OCI-LY3 (cell line): ENCODE results near the gene PROM2.

Experiments
- H2AFZ ChIP-seq: fragments of 200-600, 300-600 bp; shearing (Covaris generic); 2 replicates; pipeline ENCODE4 v1.6.0; 2014; ENCODE audit warnings: antibody characterized with exemption, low read depth, low read length
- H3K27ac ChIP-seq: fragments of 200-600, 300-600 bp; sonication (generic); 2 replicates; pipeline ENCODE4 v1.5.1; 2014; ENCODE audit warnings: mild to moderate bottlenecking, low read length, moderate library complexity, mixed read lengths
- H3K27me3 ChIP-seq: fragments of 200-600, 300-600 bp; sonication (generic); 2 replicates; pipeline ENCODE4 v1.6.1; 2014; ENCODE audit warnings: low read depth, low read length, mixed read lengths
- H3K36me3 ChIP-seq: fragments of 200-600, 300-600 bp; sonication (generic); replicated peaks from 2 replicates; pipeline ENCODE3; 2014; ENCODE audit warnings: low read depth, low read length, mixed read lengths
- H3K4me1 ChIP-seq: fragments of 300-600, 200-600 bp; sonication (generic); 2 replicates; pipeline ENCODE4 v1.6.1; 2014; ENCODE audit warnings: low read length, mixed read lengths
- H3K4me2 ChIP-seq: fragments of 200-600, 300-600 bp; sonication (generic); 2 replicates; pipeline ENCODE4 v1.6.1; 2014; ENCODE audit warnings: low read length, mixed read lengths
- H3K4me3 ChIP-seq: fragments of 300-600, 200-600 bp; sonication (generic); 2 replicates; pipeline ENCODE4 v1.5.1; 2014; ENCODE audit warnings: antibody characterized with exemption, mild to moderate bottlenecking, low read length, moderate library complexity
- H3K79me2 ChIP-seq: fragments of 300-600, 200-600 bp; shearing (Covaris generic); 2 replicates; pipeline ENCODE4 v1.6.1; 2014; ENCODE audit warnings: mild to moderate bottlenecking, low read length, mixed read lengths
- H3K9ac ChIP-seq: fragments of 300-600, 200-600 bp; shearing (Covaris generic); 2 replicates; pipeline ENCODE4 v1.6.0; 2014; ENCODE audit warnings: mild to moderate bottlenecking, low read length, moderate library complexity
- H3K9me3 ChIP-seq: fragments of 200-600, 300-600 bp; shearing (Covaris generic); 2 replicates; pipeline ENCODE4 v1.6.1; 2014; ENCODE audit warnings: low read length, mixed read lengths; ENCODE audit not compliant: insufficient read depth
- H4K20me1 ChIP-seq: fragments of 200-600, 300-600 bp; sonication (generic); 2 replicates; pipeline ENCODE4 v1.6.1; 2016; ENCODE audit warnings: low read length, mixed read lengths; ENCODE audit not compliant: insufficient read depth
- CTCF ChIP-seq: fragments of 200-600, 300-600 bp; sonication (generic); IDR thresholded peaks from 2 replicates; pipeline ENCODE4 v1.5.1; 2014; ENCODE audit warnings: antibody characterized with exemption, low read length, low read depth
- EZH2phosphoT487 ChIP-seq: fragments of 200-600 bp; shearing (Covaris generic); IDR thresholded peaks from 2 replicates; pipeline ENCODE4 v1.6.1; 2018; ENCODE audit warnings: antibody characterized with exemption, mixed run types, low read depth

PROM2 gene

GRCh38 chr2:95325590-95326432, 51.6 kb downstream of the PROM2 start:
- Histone ChIP-seq H3K79me2 (no peaks in the 10 kb centered on the region), H3K4me1 (no peaks in the 10 kb centered on the region), H2AFZ (no peak overlapping the region), H3K9me3 (no peaks in the 10 kb centered on the region), H3K4me2 (no peak overlapping the region), H3K27ac (no peak overlapping the region), H3K9ac (no peak overlapping the region), H3K4me3 (no peak overlapping the region), H3K36me3 (no peaks in the 10 kb centered on the region), H3K27me3 (no peaks in the 10 kb centered on the region), H4K20me1 (no peaks in the 10 kb centered on the region)
- TF ChIP-seq EZH2phosphoT487, result no peak
- TF ChIP-seq CTCF, result no peak

DNA sequence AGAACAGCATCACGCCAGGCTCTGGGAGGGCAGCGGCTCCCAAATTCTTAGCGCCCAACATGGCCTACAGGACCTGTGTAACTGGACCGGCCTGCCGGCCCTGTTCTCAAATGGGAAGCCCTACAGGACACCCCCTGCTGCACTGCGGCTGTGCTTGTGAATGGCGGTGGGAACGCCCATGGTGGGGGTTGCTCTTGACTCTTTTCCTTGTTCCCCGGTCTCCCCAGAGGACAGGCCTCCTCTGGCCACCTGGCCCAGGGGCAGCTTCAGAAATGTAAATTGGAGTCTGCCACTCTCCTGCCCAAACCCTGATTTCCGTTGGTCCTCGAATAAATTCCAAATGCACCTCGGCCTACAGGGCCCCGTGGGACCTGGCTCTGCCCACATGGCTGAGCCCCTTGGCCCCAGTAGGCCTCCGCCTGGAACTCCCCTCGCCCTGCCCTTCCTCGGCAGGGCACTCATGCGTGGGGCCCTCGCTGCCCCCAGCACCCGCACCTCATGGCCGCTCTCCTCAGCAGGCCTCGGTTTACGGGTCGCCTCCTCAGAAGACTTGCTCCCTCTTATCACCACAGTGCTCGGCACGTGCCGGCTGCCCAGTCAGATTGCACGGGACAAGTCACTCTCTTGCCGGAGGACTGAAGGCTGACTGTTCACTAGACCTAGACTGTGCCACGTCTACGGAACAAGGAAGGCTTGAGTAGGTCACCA, 52.3 kb downstream of the PROM2 start:
- Histone ChIP-seq H3K4me3 (no peak overlapping the region), H3K9me3 (no peaks in the 10 kb centered on the region), H3K36me3 (no peaks in the 10 kb centered on the region), H4K20me1 (no peaks in the 10 kb centered on the region), H3K27me3 (no peaks in the 10 kb centered on the region), H3K27ac (no peak overlapping the region), H2AFZ (no peak overlapping the region), H3K79me2 (no peaks in the 10 kb centered on the region), H3K4me1 (no peaks in the 10 kb centered on the region), H3K4me2 (no peak overlapping the region), H3K9ac (no peak overlapping the region)
- TF ChIP-seq EZH2phosphoT487, result no peak
- TF ChIP-seq CTCF, result no peak

- no peak overlapping the region for H3K27ac ChIP-seq
- no peak for TF ChIP-seq CTCF
- TF ChIP-seq EZH2phosphoT487, result no peak
- H3K27me3 ChIP-seq, result no peaks in the 10 kb centered on the region
- no peaks in the 10 kb centered on the region for H3K79me2 ChIP-seq
- no peaks in the 10 kb centered on the region for H3K36me3 ChIP-seq
- no peak overlapping the region for H3K9ac ChIP-seq
- H3K4me2 ChIP-seq, result no peak overlapping the region
- no peaks in the 10 kb centered on the region for H3K4me1 ChIP-seq
- no peaks in the 10 kb centered on the region for H4K20me1 ChIP-seq
- H3K9me3 ChIP-seq, result no peaks in the 10 kb centered on the region
- no peak overlapping the region for H2AFZ ChIP-seq
- no peak overlapping the region for H3K4me3 ChIP-seq
Measured at GRCh38 chr2:95327861-95328260, 53.6 kb downstream of the PROM2 start.

- H3K27ac ChIP-seq, result no peak overlapping the region
- H3K27me3 ChIP-seq, result no peaks in the 10 kb centered on the region
- no peaks in the 10 kb centered on the region for H3K9me3 ChIP-seq
- H3K4me1 ChIP-seq, result no peaks in the 10 kb centered on the region
- no peak overlapping the region for H2AFZ ChIP-seq
- H3K4me2 ChIP-seq, result no peak overlapping the region
- H3K9ac ChIP-seq, result no peak overlapping the region
- H3K4me3 ChIP-seq, result no peak overlapping the region
- TF ChIP-seq CTCF (no peak), EZH2phosphoT487 (no peak)
- H3K36me3 ChIP-seq, result no peaks in the 10 kb centered on the region
- H4K20me1 ChIP-seq, result no peaks in the 10 kb centered on the region
- no peaks in the 10 kb centered on the region for H3K79me2 ChIP-seq
Measured at GRCh38 chr2:95328358-95329125, 54.3 kb downstream of the PROM2 start.
